GM19240 (cell line): Measurements from ENCODE around the gene VWF.

ENCODE experiments used
- DNase-seq: peaks from one replicate; pipeline ENCODE4 v3.0.0; 2011; ENCODE audit warnings: low spot score; ENCODE audit not compliant: insufficient read length

Gene VWF

GRCh38 chr12:6078398-6079096 lies 45.9 kb downstream of the VWF start:
- no peak for DNase-seq

DNA sequence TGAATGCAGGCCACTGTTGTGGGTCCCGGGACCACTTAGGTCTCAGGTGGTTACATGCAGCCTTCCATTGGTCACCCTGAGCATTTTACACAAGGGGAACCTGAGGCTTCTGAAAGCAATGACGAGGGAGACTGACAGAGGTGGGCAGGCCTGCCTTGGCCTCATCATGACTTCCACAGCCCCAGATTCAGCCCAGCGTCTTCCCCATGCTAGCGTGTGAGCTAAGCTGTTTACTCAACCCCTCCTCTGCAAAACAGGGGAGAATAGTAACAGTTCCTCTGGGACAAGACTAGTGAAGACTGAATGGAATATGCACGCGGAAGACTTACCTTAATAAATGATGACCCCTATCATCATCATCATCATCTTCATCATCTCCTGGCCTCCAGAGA lies 46.8 kb downstream of the VWF start:
- no peak for DNase-seq

DNA sequence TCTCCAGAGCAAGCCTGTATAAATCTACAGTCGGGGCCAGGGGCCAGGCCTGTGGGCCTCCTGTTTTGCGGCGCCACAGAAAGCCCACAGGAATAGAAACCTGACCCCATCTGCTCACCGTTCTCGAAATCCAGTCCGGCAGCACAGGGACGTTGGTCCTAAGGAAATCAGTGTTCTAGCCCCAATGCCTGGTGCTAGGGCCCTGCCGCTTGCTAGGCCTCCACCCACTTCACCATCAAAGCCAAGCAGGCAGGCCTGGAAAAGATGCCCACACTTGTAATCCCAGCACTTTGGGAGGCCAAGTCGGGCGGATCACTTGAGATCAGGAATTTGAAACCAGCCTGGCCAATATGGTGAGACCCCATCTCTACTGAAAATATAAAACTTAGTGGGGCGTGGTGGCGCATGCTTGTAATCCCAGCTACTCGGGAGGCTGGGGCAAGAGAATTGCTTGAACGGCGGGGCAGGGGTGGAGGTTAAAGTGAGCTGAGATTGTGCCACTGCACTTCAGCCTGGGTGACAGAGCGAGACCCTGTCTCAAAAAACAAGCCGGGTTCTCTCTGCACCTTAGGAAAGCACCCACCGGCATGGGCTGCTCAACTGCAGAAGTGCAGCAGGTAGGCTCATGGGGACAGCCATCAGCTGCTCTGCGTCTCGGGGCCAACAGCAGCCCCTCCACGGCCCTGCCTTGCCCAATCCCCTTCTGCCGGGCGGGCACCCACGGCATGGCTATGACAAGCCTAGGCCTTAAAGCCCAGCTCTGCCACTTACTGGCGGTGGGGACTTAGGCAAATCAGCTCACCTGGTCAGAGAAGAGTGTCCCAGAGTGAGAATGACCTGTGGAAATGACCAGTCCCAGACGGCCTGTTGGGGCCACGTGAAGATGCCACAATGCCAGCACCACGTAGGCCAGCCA lies 47.4 kb downstream of the VWF start:
- no peak for DNase-seq

- no peak for DNase-seq
Measured at GRCh38 chr12:6076346-6076745, 48.1 kb downstream of the VWF start.

DNA sequence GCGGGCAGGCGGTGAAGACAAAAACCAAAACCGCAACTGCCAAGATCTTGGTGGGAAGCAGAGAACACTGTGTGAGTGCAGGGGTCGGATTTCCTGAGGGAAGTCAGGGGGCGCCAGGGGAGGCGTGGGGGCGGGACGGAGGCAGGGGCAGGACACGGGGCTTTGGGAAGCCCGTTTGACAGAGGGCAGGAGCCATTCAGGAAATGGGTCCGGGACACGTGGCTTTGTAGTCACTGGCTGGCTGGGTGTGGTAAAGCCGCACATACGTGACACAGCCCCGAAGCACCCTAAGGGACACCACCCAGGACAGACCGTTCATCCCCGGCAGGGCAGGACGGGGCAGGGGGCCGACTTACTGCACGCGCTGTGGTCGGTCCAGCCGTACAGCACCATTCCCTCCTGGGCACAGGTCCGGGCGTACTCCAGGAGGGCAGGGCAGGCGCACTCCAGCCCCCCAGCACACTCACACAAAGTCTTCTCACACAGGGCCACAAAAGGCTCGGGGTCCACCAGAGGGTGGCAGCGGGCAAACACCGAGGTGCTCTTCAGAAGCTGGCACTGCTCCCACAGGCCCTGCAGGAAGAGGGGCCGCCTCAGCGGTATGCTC lies 49.4 kb downstream of the VWF start:
- DNase-seq: peak; percentile 20

DNA sequence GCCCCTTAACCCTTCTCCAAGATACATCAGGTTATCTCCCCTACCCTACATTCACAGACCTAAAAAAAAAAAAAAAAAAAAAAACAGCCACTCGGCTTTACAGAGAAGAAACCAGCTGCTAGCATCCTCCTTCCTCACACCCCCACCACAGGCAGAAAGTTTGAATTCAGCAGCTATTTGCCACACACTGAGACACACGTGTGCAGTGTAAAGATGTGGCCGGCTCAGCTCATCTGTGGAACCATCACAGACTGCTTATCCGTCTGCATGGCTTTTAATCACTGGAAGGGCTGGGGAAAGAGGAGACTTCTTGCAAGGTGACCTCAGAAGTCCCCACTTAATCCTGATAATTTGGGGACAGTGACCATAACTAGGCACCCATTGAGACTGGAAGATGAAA lies 50.0 kb downstream of the VWF start:
- no peak for DNase-seq

GRCh38 chr12:6073426-6073825 lies 51.0 kb downstream of the VWF start:
- DNase-seq: no peak

DNA sequence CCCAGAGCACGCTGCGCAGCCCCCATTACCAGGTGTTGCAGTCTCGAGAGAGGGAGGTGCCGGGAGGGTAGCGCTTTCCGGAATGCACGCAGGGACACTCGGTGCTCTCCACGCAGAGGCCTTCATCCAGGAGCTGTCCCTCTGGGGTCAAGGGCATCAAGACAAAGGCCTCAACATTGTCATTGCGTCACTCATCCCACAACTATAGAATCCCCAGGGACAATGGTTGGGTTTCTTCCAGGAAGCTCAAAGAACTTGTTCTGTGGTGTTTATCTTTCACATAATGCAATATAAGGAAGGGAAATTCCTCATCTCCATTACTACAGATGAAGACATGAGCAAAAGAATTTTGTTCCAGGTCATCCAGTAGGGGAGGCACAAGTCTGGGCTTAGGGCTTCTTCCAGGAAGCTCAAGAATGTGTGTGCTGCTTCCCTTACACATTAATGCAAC lies 52.1 kb downstream of the VWF start:
- no peak for DNase-seq

DNA sequence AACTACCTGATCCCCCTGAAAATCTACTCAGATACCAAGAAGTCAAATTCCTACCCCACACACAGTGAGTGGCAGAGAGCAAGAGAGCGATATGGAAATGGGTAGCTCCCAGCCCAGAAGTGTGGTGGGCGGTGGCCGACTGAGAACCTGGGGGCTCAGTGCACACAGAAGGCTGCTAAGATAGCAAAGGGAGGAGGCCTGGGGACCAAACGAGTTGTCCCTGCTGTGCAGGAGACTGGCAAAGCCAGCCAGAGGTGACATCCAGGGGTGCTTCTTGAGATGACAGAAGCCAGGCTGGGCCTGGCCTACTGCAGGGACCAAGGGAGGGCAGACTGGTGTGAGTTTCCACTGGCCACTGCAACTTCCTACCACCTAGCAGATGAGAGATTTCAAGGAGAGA lies 52.9 kb downstream of the VWF start:
- no peak for DNase-seq

GRCh38 chr12:6070472-6071257 lies 53.8 kb downstream of the VWF start:
- DNase-seq: no peak

- no peak for DNase-seq
Measured at GRCh38 chr12:6069437-6070093, 54.9 kb downstream of the VWF start.

GRCh38 chr12:6068227-6068626 lies 56.2 kb downstream of the VWF start:
- DNase-seq: no peak

- DNase-seq: no peak
Measured at GRCh38 chr12:6067152-6067916, 57.1 kb downstream of the VWF start.

DNA sequence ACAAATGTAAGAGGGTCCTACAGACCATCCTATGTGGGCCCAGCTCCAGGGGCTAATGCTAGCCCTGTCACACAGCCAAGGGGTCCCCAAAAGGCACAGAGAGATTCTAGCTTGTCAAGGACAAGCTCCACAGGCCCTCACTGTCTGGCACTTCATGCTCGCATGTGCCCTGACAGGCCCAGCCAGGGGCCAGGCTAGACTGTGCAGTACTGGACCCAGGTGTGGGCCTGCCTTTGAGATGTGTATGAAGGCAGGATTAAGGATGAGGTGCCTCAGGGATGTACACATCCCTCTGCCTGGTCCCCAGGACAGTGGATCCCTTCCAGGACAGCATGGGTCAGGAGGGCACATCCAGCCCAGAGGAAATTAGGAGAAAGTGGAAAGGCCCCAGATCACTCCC lies 57.8 kb downstream of the VWF start:
- DNase-seq: no peak

DNA sequence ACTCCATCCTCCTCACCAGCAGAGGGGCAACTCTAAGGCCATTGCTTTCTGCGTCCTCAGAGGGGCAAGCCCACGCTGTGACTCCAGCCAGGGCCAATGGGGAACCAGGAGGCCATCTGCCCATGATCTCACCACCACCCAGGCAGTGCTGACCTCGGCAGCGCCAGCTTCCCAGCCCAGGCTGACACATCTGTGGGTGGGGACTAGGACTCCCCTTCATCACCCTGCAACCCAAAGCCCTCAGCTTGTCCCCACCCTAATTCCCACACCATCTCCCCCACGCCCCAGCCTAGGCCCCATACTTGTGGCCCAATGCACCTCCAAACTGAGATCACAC lies 58.6 kb downstream of the VWF start:
- no peak for DNase-seq

- no peak for DNase-seq
Measured at GRCh38 chr12:6065131-6065862, 59.2 kb downstream of the VWF start.

- DNase-seq: peak; percentile 64
Measured at GRCh38 chr12:6062757-6063735, 61.4 kb downstream of the VWF start.

GRCh38 chr12:6062395-6062756 lies 62.1 kb downstream of the VWF start:
- DNase-seq: no peak

DNA sequence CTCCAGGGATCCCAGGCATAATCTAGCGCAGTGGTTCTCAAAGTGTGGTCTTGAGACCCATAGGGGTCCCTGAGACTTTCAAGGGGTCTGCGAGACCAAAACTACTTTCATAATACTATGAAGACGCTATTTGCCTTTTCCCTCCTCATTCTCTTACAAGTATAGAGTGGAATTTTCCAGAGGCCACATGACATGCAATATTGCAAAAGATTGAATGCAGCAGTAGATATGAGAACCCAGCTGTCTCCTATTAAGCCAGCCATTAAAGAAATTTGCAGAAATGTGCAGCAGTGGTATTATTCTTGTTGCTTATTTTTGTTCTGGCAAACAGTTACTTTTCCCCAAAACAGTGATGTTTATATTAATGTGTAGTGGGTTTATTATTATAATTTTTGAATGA lies 62.8 kb downstream of the VWF start:
- no peak for DNase-seq
